Measurements from ENCODE around the gene MARVELD3.

MARVELD3 gene

DNA sequence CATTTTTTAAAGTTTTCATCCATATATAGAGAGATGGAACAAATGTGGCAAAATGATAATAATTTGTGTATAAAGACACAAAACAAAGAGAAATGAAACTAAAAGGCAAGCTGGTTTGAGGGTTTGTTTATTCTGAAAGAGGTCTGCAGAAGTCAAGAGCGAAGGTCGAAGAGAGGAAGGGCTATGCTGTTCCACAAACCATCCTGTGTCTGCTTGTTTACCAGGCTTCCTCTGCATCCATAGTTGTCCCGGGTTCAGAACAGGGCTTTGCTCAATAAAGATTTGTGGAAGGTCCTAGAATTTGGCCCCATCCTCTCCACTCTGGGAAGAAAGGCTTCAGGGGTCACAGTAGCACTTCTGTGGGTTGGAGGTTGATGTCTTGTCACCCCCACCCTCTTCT lies 2.4 kb upstream of the MARVELD3 start:
- DNase-seq (ENCODE audit: low spot score) = no peak

DNA sequence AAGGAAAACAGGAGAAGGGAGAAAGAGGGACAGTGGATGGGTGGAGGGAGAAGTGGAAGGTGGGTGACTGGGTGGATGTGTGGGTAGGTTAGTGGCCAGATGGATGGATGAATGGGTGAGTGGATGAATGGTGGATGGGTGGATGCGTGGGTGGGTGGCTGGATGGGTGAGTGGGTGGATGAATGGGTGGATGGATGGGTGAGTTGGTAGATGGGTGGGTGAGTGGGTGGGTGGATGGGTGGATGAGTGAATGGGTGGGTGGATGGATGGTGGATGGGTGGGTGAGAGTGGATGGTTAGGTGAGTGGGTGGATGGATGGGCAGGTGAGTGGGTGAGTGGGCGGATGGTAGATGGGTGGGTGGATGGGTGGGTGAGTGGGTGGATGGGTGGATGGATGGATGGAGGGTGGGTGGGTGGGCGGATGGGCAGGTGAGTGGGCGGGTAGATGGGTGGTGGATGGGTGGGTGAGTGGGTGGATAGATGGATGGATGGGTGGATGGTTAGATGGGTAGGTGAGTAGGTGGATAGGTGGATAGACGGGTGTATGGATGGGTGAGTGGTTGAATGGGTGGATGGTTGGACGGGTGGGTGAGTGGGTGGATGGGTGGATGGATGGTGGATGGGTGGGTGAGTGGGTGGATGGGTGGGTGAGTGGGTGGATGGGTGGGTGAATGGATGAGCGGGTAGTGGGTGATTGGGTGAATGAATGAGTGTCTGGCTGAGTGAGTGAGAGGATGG lies 702 bp upstream of the MARVELD3 start:
- DNase-seq (ENCODE audit: low spot score) = no peak

GRCh38 chr16:71626858-71627213 lies 852 bp downstream of the MARVELD3 start:
- peak; percentile 56 for DNase-seq (ENCODE audit: low spot score)

- no peak for DNase-seq (ENCODE audit: low spot score)
These were observed 1.8 kb downstream of the MARVELD3 start for GRCh38 chr16:71627731-71628181.

- DNase-seq (ENCODE audit: low spot score) = peak; percentile 84
These were observed 2.8 kb downstream of the MARVELD3 start for GRCh38 chr16:71628810-71629209.

DNA sequence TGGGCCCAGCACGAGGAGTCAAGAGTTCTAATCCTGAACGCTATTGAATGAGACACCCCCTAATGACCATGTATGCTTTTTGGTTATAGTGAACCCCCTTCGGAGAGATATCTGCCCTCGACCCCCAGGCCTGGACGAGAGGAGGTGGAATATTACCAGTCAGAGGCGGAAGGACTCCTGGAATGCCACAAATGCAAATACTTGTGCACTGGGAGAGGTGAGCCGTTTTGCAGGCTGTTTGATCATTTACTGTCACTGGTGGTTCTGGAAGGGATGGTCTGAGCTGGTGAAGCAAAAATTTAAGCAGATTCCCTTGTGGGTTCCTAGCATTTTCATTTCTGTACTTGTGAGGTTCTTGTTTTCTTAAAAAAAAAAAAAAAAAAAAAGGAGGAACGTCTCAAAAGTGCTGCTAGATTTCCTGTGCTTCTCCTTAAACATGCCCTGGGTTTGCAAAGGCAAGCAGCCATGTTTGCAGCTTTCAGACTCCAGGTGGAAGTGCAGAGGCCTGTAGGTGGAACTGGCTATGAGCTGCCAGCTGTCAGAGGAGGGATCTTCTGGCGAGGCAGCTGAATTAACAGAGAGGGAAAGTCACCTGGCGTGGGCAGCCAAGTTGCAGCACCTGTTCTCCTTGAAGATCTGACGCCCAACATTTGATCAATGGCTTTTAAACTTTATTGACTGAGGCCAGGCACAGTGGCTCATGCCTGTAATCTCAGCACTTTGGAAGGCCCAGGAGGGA lies 3.5 kb downstream of the MARVELD3 start:
- DNase-seq (ENCODE audit: low spot score) = peak; percentile 46

GRCh38 chr16:71630808-71631207 lies 4.8 kb downstream of the MARVELD3 start:
- DNase-seq (ENCODE audit: low spot score) = peak; percentile 9

DNA sequence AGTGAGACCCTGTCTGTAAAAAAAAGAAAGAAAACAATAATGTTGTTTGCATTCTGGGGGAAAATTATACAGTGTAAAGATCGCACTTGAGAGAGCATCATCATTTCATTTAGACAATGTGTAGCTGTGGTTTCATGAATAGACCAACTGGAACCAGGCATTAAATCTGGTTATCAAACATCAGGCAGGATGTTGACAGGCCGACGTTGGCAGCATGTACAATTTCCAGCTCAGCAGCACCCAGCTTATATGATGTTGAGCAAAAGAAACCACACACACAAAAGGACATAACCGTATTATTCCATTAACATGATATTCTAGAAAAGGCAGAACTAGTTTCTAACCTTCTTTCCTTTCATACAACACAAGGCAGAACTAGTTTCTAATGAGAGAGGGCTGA lies 5.8 kb downstream of the MARVELD3 start:
- no peak for DNase-seq (ENCODE audit: low spot score)

DNA sequence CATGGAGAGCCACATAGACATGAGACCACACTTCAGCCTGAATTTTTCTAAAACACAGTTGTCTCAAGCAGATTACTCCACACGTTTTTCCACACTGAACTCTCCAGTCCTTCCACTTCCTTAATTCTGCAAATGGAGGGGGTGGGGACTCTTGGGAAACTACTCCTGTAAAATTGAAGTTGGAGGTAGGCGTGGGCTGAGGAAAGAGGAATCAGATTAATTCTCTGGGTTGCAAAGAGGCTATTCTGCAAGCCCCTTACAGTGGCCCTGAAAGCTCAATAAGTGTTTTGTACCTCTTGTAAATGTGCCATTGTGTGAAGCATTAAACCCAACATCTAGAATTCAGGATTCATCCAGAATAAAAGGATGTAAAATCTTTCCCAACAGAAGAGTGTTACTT lies 9.6 kb downstream of the MARVELD3 start:
- no peak for DNase-seq (ENCODE audit: low spot score)

GRCh38 chr16:71637398-71637797 lies 11.4 kb downstream of the MARVELD3 start:
- DNase-seq (ENCODE audit: low spot score) = no peak

DNA sequence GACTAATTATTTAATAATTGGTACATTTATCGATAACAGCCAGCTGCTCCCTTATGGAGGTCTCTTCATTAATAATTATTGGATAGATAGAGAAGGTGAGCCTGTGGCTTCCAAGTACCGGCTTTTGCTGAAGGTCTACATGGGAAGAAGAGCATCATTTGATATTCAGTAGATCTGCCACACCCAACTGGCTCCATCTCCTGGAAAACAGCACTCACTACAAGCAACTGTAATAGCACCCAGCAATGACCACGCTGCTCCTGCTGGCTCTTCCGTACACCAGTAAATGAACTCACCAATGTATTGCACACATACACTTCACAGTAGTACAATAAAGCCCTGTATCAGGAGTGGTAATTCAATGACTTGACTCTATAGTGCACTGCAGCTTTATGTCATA lies 19.5 kb downstream of the MARVELD3 start:
- DNase-seq (ENCODE audit: low spot score) = peak; percentile 46

DNA sequence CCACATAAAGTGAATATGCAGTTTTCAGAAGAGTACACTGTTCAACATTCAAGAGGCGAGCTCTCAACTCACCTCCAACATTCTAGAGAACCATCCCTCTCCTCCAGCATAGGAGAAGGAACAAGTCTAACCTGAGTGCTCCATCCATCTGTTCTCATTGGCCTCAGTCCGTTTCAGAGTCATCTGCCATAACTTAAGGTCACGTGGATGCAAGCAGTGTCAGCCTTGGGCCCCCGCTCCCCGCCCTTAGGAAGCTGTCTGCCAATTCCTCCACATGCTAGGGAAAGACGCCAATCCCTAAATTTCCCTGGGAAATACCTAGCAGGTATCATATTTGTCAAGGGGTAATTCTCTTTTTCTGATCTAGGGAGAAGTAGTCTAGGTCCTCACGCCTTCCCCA lies 21.4 kb downstream of the MARVELD3 start:
- no peak for DNase-seq (ENCODE audit: low spot score)

DNA sequence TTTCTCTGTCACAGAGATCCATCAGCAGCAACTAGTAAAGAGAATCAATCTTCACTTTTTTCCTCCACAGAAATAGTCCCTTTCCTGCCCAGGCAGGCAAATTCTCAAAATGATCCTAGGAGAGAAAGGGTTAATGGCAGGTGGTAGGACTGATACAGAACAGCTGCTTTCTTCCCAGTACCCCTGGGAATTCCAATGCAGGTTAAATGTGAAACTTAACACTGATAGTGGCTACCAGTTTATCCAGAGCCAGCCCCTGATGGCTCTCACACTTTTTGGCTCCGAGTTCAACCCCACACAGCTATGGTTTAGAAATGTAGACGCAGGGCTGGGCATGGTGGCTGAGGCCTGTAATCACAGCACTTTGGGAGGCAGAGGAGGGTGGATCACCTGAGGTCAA lies 22.2 kb downstream of the MARVELD3 start:
- DNase-seq (ENCODE audit: low spot score) = no peak

DNA sequence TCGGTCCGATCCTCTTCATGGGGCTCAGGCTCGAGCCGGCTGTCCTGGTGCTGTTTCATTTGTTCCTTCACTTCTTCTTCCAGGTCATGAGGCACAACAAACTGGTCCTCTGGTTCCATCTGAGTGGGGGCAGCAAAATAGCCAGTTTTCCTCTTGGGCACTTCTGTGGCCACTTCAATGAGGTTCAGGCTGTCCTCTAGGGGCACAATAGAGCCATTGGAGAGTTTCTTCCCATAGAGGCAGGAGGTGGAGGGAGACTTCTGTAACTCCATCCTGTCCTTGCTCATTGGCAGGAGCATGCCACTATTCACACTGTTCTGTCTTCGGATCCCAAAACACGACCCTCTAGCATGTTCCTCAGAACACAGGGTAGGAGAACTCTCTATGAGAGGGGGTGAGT lies 22.9 kb downstream of the MARVELD3 start:
- DNase-seq (ENCODE audit: low spot score) = no peak

DNA sequence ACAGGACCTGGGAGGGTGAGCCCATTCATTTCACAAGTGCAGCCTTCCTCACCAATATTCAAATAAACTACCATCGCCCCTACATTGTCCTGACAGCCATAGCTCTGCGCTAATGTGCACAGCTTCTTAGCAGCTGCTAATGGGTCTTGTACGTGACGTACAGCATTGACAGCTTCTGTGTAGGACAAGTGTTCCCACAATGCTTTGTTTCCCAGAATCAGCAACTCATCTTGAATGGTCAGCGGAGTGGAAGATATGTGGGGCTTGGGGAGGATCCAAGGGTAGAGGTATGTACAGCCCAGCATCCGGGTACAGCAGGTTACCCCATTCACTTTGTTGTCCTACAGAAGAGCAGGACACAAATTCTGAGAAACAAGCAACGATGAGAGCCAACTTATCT lies 23.7 kb downstream of the MARVELD3 start:
- DNase-seq (ENCODE audit: low spot score) = no peak

GRCh38 chr16:71658771-71659170 lies 32.8 kb downstream of the MARVELD3 start:
- peak; percentile 88 for DNase-seq (ENCODE audit: low spot score)

- peak; percentile 58 for DNase-seq (ENCODE audit: low spot score)
These were observed 33.5 kb downstream of the MARVELD3 start for GRCh38 chr16:71659471-71659870.

- no peak for DNase-seq (ENCODE audit: low spot score)
These were observed 40.3 kb downstream of the MARVELD3 start for GRCh38 chr16:71666264-71666663.

GRCh38 chr16:71666928-71667707 lies 41.1 kb downstream of the MARVELD3 start:
- no peak for DNase-seq (ENCODE audit: low spot score)

GRCh38 chr16:71669926-71670536 lies 44.0 kb downstream of the MARVELD3 start:
- DNase-seq (ENCODE audit: low spot score) = no peak

GRCh38 chr16:71670537-71670936 lies 44.6 kb downstream of the MARVELD3 start:
- no peak for DNase-seq (ENCODE audit: low spot score)

DNA sequence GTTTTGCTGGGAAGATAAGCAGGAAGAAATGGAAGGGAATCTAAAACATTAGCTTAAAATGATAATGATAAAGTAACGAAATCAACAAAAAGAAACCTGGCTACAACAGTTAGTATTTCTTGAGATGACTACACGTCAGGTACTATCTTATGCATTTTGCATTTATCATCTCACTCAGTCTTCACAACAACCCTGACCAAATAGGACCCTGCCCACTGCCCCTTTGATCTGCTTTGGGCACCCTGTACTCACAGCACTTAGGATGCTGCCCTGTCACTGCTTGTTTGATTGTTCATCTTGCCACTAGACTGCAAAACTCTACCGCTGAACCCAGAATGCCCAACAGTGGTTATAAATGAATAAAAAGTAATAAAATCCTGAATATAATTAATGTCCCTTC lies 45.2 kb downstream of the MARVELD3 start:
- DNase-seq (ENCODE audit: low spot score) = no peak

Measured in kidney tubule cell (primary cell).